HG03108 (cell line): ENCODE data around the gene DCAF8.

Source experiments
- ATAC-seq: cut with Tn5 transposase; IDR thresholded peaks from one replicate; pipeline ENCODE4 v1.9.1; 2021; ENCODE audit warnings: moderate library complexity; ENCODE audit not compliant: unreplicated experiment

The DCAF8 gene

GRCh38 chr1:160206036-160206389 is 56.3 kb downstream of the DCAF8 start:
- peak; percentile 25 for ATAC-seq

GRCh38 chr1:160205242-160206035 is 56.9 kb downstream of the DCAF8 start, which contains the start of gene PEA15:
PEA15 (plus strand) TSS chr1:160205384; CDS start chr1:160211545, 6,161 bp downstream.
- ATAC-seq = peak; percentile 35

- ATAC-seq = peak; percentile 55
Measured at GRCh38 chr1:160204526-160205241, 57.7 kb downstream of the DCAF8 start.

- ATAC-seq = no peak
Measured at GRCh38 chr1:160200786-160201185, 61.6 kb downstream of the DCAF8 start.

- ATAC-seq = no peak
Measured at GRCh38 chr1:160197231-160197630, 65.1 kb downstream of the DCAF8 start.

GRCh38 chr1:160196143-160196542 is 66.2 kb downstream of the DCAF8 start:
- ATAC-seq = no peak

- no peak for ATAC-seq
Measured at GRCh38 chr1:160194737-160195059, 67.7 kb downstream of the DCAF8 start.

GRCh38 chr1:160193832-160194736 is 68.3 kb downstream of the DCAF8 start:
- ATAC-seq = no peak

- peak; percentile 57 for ATAC-seq
Measured at GRCh38 chr1:160193091-160193819, 69.1 kb downstream of the DCAF8 start.

GRCh38 chr1:160192234-160192633 is 70.1 kb downstream of the DCAF8 start:
- ATAC-seq = no peak

GRCh38 chr1:160191756-160192155 is 70.6 kb downstream of the DCAF8 start:
- ATAC-seq = no peak

GRCh38 chr1:160189649-160190625 is 72.4 kb downstream of the DCAF8 start, which contains the start of gene CASQ1:
CASQ1 (plus strand) TSS chr1:160190575; CDS start chr1:160190752, 177 bp downstream.
- ATAC-seq = no peak

- no peak for ATAC-seq
Measured at GRCh38 chr1:160188341-160188740, 74.0 kb downstream of the DCAF8 start.

GRCh38 chr1:160187407-160187806 is 74.9 kb downstream of the DCAF8 start:
- no peak for ATAC-seq

GRCh38 chr1:160186729-160187128 is 75.6 kb downstream of the DCAF8 start:
- ATAC-seq = no peak

GRCh38 chr1:160186246-160186645 is 76.1 kb downstream of the DCAF8 start:
- ATAC-seq = no peak

GRCh38 chr1:160179336-160179735 is 83.0 kb downstream of the DCAF8 start:
- no peak for ATAC-seq

GRCh38 chr1:160178731-160179130 is 83.6 kb downstream of the DCAF8 start:
- no peak for ATAC-seq

GRCh38 chr1:160177667-160178066 is 84.7 kb downstream of the DCAF8 start:
- ATAC-seq = no peak
